BLaER1 (cell line): ENCODE measurements around the gene FCHSD2.
"Not testable (repeated sequence)": the region's sequence is repeated elsewhere in the genome, so short reads cannot be mapped to it uniquely, and the experiment has no call there.

Experiments
- H3K27ac ChIP-seq: shearing (Covaris generic); formaldehyde crosslinking; 2 replicates; pipeline ENCODE4 v1.8.1; 2022
- H3K27me3 ChIP-seq: shearing (Covaris generic); formaldehyde crosslinking; 2 replicates; pipeline ENCODE4 v1.8.1; 2022
- H3K36me3 ChIP-seq: shearing (Covaris generic); formaldehyde crosslinking; 2 replicates; pipeline ENCODE4 v1.8.1; 2022
- H3K4me1 ChIP-seq: shearing (Covaris generic); formaldehyde crosslinking; 2 replicates; pipeline ENCODE4 v1.8.1; 2022
- H3K4me2 ChIP-seq: shearing (Covaris generic); formaldehyde crosslinking; 2 replicates; pipeline ENCODE4 v1.8.1; 2022
- H3K4me3 ChIP-seq: shearing (Covaris generic); formaldehyde crosslinking; 2 replicates; pipeline ENCODE4 v1.8.1; 2022
- H3K9ac ChIP-seq: shearing (Covaris generic); formaldehyde crosslinking; 2 replicates; pipeline ENCODE4 v1.8.1; 2022
- H3K9me3 ChIP-seq: shearing (Covaris generic); formaldehyde crosslinking; 2 replicates; pipeline ENCODE4 v1.8.1; 2022
- H4K20me1 ChIP-seq: shearing (Covaris generic); formaldehyde crosslinking; 2 replicates; pipeline ENCODE4 v1.8.1; 2022
- Cebpa-rat ChIP-seq: shearing (Covaris generic); IDR thresholded peaks from 2 replicates; pipeline ENCODE4 v1.8.1; 2022

Gene FCHSD2

DNA sequence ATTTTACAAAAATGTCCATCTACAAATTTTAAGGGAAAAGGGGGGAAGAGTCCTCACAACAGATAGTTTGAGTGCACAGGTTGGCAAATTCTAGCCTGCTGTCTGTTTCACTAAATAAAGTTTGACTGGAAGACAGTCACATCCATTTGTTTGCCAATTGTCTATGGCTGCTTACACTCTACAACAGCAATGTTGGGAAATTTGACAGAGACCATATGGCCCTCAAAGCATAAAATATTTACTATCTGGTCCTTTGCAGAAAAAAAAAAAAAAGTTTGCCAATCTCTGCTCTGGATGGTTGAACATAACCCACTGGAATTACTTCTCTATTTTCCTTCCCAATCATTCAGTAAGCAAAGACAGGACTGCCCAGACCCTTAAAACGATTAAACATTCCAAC, 88.2 kb downstream of the FCHSD2 start:
- Histone ChIP-seq H3K27me3 (no peaks in the 10 kb centered on the region), H3K9ac (no peak overlapping the region), H3K9me3 (peaks cover 10% of the 10 kb centered on the region; the same call in 1 of the 2 replicates), H4K20me1 (no peaks in the 10 kb centered on the region), H3K4me1 (peaks cover 31% of the 10 kb centered on the region), H3K36me3 (peaks cover 14% of the 10 kb centered on the region), H3K4me2 (no peak overlapping the region), H3K4me3 (no peak overlapping the region), H3K27ac (no peak overlapping the region)
- TF ChIP-seq Cebpa-rat: no peak

DNA sequence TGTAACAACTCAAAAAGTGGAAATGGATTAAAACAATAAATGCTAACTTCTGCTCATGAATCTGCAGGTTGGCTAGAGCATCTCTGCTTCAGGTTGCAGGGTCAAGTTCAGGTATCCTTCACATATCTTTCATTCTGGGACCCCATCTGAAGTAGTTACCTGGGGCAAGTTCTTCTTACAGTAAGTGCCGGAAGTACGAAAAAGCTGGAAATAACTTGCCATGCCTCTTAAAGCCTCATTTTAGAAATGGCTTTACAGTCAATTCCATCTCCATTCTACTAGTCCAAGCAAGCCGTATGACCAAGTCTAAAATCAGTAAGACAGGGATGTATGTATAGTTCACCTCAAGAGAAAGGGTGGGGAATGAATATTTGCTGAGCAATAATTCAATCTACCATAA, 93.7 kb downstream of the FCHSD2 start:
- peak overlapping the region; percentile 59 for H3K9ac ChIP-seq
- peaks cover 17% of the 10 kb centered on the region for H3K9me3 ChIP-seq
- H4K20me1 ChIP-seq: no peaks in the 10 kb centered on the region
- H3K4me1 ChIP-seq: peaks cover 48% of the 10 kb centered on the region
- H3K36me3 ChIP-seq: peaks cover 12% of the 10 kb centered on the region; the same call in 1 of the 2 replicates
- peak overlapping the region; percentile 79 for H3K4me2 ChIP-seq
- H3K27ac ChIP-seq: peak overlapping the region; percentile 88
- H3K4me3 ChIP-seq: peak overlapping the region; percentile 44
- TF ChIP-seq Cebpa-rat: no peak
- H3K27me3 ChIP-seq: no peaks in the 10 kb centered on the region

DNA sequence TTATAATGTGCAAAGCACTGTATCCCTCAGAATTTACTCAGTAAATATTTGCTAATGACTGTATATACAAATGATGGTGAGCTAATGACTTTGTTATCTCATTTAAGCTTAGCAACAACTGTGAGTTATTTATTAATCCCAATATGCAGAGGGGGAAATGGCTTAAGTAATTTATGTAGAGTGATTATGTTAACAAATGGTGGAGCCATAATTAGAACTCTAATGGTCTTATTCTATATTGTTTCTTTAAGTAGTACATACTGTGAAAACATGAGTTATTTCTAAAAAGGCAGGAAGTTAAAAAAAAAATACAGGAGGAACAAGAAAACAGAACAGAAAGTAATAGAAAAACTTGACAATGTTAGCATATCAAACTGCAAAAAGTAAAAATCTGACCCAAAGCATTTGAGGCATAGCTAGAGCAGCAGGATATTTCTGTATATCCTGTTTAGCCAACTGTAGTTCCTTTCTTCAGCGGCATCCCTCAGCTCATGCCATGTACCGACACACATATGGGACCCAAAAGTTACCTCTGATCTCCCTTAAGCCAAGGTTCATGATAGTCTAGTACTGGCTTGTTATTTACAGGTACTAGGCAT, 94.2 kb downstream of the FCHSD2 start:
- no peaks in the 10 kb centered on the region for H4K20me1 ChIP-seq

GRCh38 chr11:73040046-73040445, 102.1 kb downstream of the FCHSD2 start:
- TF ChIP-seq Cebpa-rat: no peak
- no peaks in the 10 kb centered on the region for H3K27me3 ChIP-seq
- peaks cover 27% of the 10 kb centered on the region for H3K9me3 ChIP-seq
- peaks cover 46% of the 10 kb centered on the region for H3K36me3 ChIP-seq
- peaks cover 5% of the 10 kb centered on the region; the same call in 1 of the 2 replicates for H4K20me1 ChIP-seq
- H3K4me1 ChIP-seq: peaks cover 4% of the 10 kb centered on the region
- no peak overlapping the region for H3K4me3 ChIP-seq
- no peak overlapping the region for H3K9ac ChIP-seq
- no peak overlapping the region for H3K27ac ChIP-seq
- no peak overlapping the region for H3K4me2 ChIP-seq

More for the DNA sequence above, 94.2 kb downstream of the FCHSD2 start:
- no peaks in the 10 kb centered on the region for H3K27me3 ChIP-seq
- peak overlapping the region; percentile 88 for H3K27ac ChIP-seq
- peaks cover 21% of the 10 kb centered on the region for H3K9me3 ChIP-seq
- peak overlapping the region; percentile 59 for H3K9ac ChIP-seq
- no peak for TF ChIP-seq Cebpa-rat
- peak overlapping the region; percentile 79 for H3K4me2 ChIP-seq
- H3K36me3 ChIP-seq: peaks cover 14% of the 10 kb centered on the region; the same call in 1 of the 2 replicates
- H3K4me1 ChIP-seq: peaks cover 48% of the 10 kb centered on the region
- H3K4me3 ChIP-seq: peak overlapping the region; percentile 44

- Histone ChIP-seq H3K4me1 (peaks cover 16% of the 10 kb centered on the region), H3K4me3 (no peak overlapping the region), H4K20me1 (0 out of 2 replicates have a peak, but pooled peaks cover under 1% of the 10 kb centered on the region), H3K9me3 (peaks cover 16% of the 10 kb centered on the region), H3K4me2 (peak overlapping the region; percentile 38), H3K9ac (no peak overlapping the region; the same call in 1 of the 2 replicates), H3K36me3 (peaks cover 26% of the 10 kb centered on the region), H3K27ac (no peak overlapping the region), H3K27me3 (no peaks in the 10 kb centered on the region)
- no peak for TF ChIP-seq Cebpa-rat
Measured at GRCh38 chr11:73034777-73035176, 107.3 kb downstream of the FCHSD2 start.

DNA sequence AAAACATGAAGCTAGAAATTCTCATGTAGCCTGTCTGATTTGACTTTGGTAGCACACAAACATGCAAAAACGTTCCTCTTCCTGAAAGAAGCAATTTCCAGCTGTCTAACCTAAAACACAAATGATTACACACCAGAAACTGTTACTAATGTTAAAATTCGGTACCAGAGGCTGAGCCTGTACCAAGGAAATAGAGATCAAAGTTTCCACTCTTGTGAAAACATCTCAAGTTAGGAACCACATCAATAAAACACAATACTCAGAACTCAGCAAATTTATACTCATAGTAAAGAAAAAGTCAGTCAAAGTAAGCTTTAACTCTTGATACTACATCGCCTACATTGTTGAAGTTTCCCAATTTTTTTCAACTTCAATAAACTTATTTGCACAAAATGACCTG, 107.8 kb downstream of the FCHSD2 start:
- TF ChIP-seq Cebpa-rat: no peak
- peaks cover 16% of the 10 kb centered on the region for H3K4me1 ChIP-seq
- H3K27ac ChIP-seq: no peak overlapping the region; the same call in 1 of the 2 replicates
- H3K9me3 ChIP-seq: peaks cover 20% of the 10 kb centered on the region
- peak overlapping the region; percentile 20; the same call in 1 of the 2 replicates for H3K9ac ChIP-seq
- H3K27me3 ChIP-seq: no peaks in the 10 kb centered on the region
- peak overlapping the region; percentile 38 for H3K4me2 ChIP-seq
- no peak overlapping the region for H3K4me3 ChIP-seq
- H4K20me1 ChIP-seq: no peaks in the 10 kb centered on the region
- peaks cover 29% of the 10 kb centered on the region for H3K36me3 ChIP-seq

GRCh38 chr11:73030130-73030529, 112.0 kb downstream of the FCHSD2 start:
- Histone ChIP-seq H3K36me3 (peaks cover 53% of the 10 kb centered on the region), H3K27ac (no peak overlapping the region), H4K20me1 (no peaks in the 10 kb centered on the region), H3K4me2 (no peak overlapping the region), H3K9me3 (peaks cover 61% of the 10 kb centered on the region), H3K9ac (no peak overlapping the region), H3K4me3 (no peak overlapping the region), H3K4me1 (peaks cover 13% of the 10 kb centered on the region), H3K27me3 (no peaks in the 10 kb centered on the region)
- no peak for TF ChIP-seq Cebpa-rat

DNA sequence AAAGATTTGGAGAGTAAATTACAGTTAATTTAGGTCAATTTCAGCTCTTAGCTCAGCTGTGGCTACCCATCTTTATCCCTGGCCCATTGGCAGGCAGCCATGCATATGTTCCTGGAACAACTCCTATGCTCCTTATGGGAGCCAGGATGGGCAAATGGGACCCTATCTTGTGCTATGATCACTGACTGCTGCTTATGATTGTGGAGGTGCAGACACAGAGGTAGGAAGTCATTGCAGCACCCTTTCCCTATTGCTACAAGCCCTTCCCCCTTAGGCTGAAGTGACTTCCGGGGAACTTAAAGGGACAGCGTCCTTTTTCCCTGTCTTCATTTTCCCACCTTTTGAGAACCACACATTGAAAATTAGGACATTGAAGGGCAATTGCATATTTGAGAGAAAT, 112.7 kb downstream of the FCHSD2 start:
- no peak for TF ChIP-seq Cebpa-rat
- Histone ChIP-seq H4K20me1 (no peaks in the 10 kb centered on the region; the same call in 1 of the 2 replicates), H3K9me3 (peaks cover 68% of the 10 kb centered on the region), H3K4me2 (no peak overlapping the region), H3K4me1 (peaks cover 6% of the 10 kb centered on the region), H3K27me3 (no peaks in the 10 kb centered on the region), H3K4me3 (no peak overlapping the region), H3K9ac (no peak overlapping the region), H3K36me3 (peaks cover 58% of the 10 kb centered on the region), H3K27ac (no peak overlapping the region)

- H3K27me3 ChIP-seq: no peaks in the 10 kb centered on the region
- H3K27ac ChIP-seq: no peak overlapping the region
- peaks cover 76% of the 10 kb centered on the region for H3K9me3 ChIP-seq
- H3K36me3 ChIP-seq: peaks cover 63% of the 10 kb centered on the region
- no peak overlapping the region for H3K9ac ChIP-seq
- H3K4me1 ChIP-seq: no peaks in the 10 kb centered on the region; the same call in 1 of the 2 replicates
- no peaks in the 10 kb centered on the region; the same call in 1 of the 2 replicates for H4K20me1 ChIP-seq
- no peak for TF ChIP-seq Cebpa-rat
- H3K4me3 ChIP-seq: peak overlapping the region; percentile 32; the same call in 1 of the 2 replicates
- H3K4me2 ChIP-seq: no peak overlapping the region
Measured at GRCh38 chr11:73028611-73029010, 113.5 kb downstream of the FCHSD2 start.

- H3K4me1 ChIP-seq, H3K27ac ChIP-seq: not testable (repeated sequence)
- peak overlapping the region; percentile 32 for H3K4me3 ChIP-seq
Measured at GRCh38 chr11:73027840-73028239, 114.3 kb downstream of the FCHSD2 start.

More at GRCh38 chr11:73027840-73028239, 114.3 kb downstream of the FCHSD2 start:
- H4K20me1 ChIP-seq, H3K9ac ChIP-seq, H3K27me3 ChIP-seq, H3K4me2 ChIP-seq: not testable (repeated sequence)
- Histone ChIP-seq H3K9me3 (peaks cover 81% of the 10 kb centered on the region), H3K36me3 (peaks cover 63% of the 10 kb centered on the region)
